H1 (cell line): ENCODE measurements around the gene TTC4. TPM values are rescaled to one million over a fixed set of nuclear protein-coding genes. Genes with fewer than 3 reads are reported as not detected.

Source experiments
- CTCF ChIA-PET: fragments of 300-600 bp; sonication (Branson Sonifier 250); formaldehyde crosslinking; loops from one replicate; lab custom pipeline; 2021; ENCODE audit not compliant: partially characterized antibody; lab: Charles Lee
- POLR2A ChIA-PET: fragments of 300-600 bp; sonication (Branson Sonifier 250); formaldehyde crosslinking; loops from one replicate; lab custom pipeline; 2021; ENCODE audit warnings: inconsistent platforms; ENCODE audit not compliant: partially characterized antibody; lab: Charles Lee
- DNase-seq, 2 experiments: peaks; one replicate each; pipeline versions ENCODE4 v3.0.0 to v3.0.0-alpha.2; 2010 to 2022; ENCODE audit warnings: low spot score in 2 of 2, low read depth in 1 of 2, mixed read lengths in 1 of 2
- FAIRE-seq: peaks from 2 replicates; lab custom pipeline; 2011; peaks lifted over from hg19 to GRCh38; lab: Jason Lieb, UNC
- H2AFZ ChIP-seq: 2 replicates; pipeline ENCODE4 v1.8.1; 2012; ENCODE audit warnings: low read length, inconsistent platforms
- H2AK5ac ChIP-seq: 2 replicates; pipeline ENCODE4 v1.6.1; 2013; ENCODE audit warnings: low read depth, low read length
- H2BK120ac ChIP-seq: replicated peaks from 2 replicates; pipeline ENCODE3; 2013; ENCODE audit warnings: low read depth, low read length, inconsistent platforms
- H2BK12ac ChIP-seq: 2 replicates; pipeline ENCODE4 v1.6.1; 2013; ENCODE audit warnings: low read depth, low read length
- H2BK15ac ChIP-seq: 2 replicates; pipeline ENCODE4 v1.6.1; 2013; ENCODE audit warnings: low read length
- H2BK20ac ChIP-seq: 2 replicates; pipeline ENCODE4 v1.6.1; 2013; ENCODE audit warnings: low read length
- H2BK5ac ChIP-seq: 2 replicates; pipeline ENCODE4 v1.6.1; 2013; ENCODE audit warnings: low read depth, low read length
- H3K14ac ChIP-seq: 2 replicates; pipeline ENCODE4 v1.6.1; 2013; ENCODE audit warnings: inconsistent platforms; ENCODE audit not compliant: insufficient read length
- H3K18ac ChIP-seq: 2 replicates; pipeline ENCODE4 v1.6.1; 2013; ENCODE audit warnings: low read length; ENCODE audit errors: extremely low read depth
- H3K23ac ChIP-seq: 2 replicates; pipeline ENCODE4 v1.6.1; 2013; ENCODE audit warnings: inconsistent platforms; ENCODE audit not compliant: insufficient read length
- H3K23me2 ChIP-seq: 2 replicates; pipeline ENCODE4 v1.6.1; 2013; ENCODE audit warnings: low read depth, low read length
- H3K27ac ChIP-seq: 2 replicates; pipeline ENCODE4 v1.6.1; 2011; ENCODE audit warnings: low read depth, low read length, inconsistent platforms
- H3K27me3 ChIP-seq, 4 experiments: replicated peaks in 1 of 4; 1 replicate in 1 of 4; 2 replicates in 3 of 4; pipeline versions ENCODE4 v1.6.1 to v1.8.1; 2011 to 2013; ENCODE audit warnings: low read length in 3 of 4, mild to moderate bottlenecking in 3 of 4, inconsistent platforms in 2 of 4, mixed read lengths in 2 of 4, moderate library complexity in 1 of 4; ENCODE audit not compliant: control insufficient read depth in 3 of 4, insufficient read depth in 3 of 4; ENCODE audit errors: extremely low read depth in 1 of 4
- H3K36me3 ChIP-seq, 4 experiments: 2 replicates each; pipeline versions ENCODE4 v1.6.1 to v1.8.1; 2011 to 2013; ENCODE audit warnings: mild to moderate bottlenecking in 4 of 4, low read length in 3 of 4, moderate library complexity in 2 of 4, control low read depth in 1 of 4, inconsistent platforms in 1 of 4; ENCODE audit not compliant: insufficient read depth in 4 of 4, control insufficient read depth in 2 of 4
- H3K4ac ChIP-seq: replicated peaks from 2 replicates; pipeline ENCODE3; 2013; ENCODE audit warnings: low read length, low read depth, mixed read lengths, inconsistent platforms; ENCODE audit not compliant: insufficient read length
- H3K4me1 ChIP-seq, 4 experiments: replicated peaks in 1 of 4; 1 replicate in 1 of 4; 2 replicates in 3 of 4; pipeline versions ENCODE4 v1.6.1 to v1.8.1; 2011 to 2013; ENCODE audit warnings: low read length in 3 of 4, inconsistent platforms in 2 of 4, mixed read lengths in 1 of 4; ENCODE audit not compliant: insufficient read depth in 4 of 4, control insufficient read depth in 3 of 4
- H3K4me2 ChIP-seq, 2 experiments: 2 replicates each; pipeline versions ENCODE4 v1.6.1 to v1.8.1; 2011 to 2013; ENCODE audit warnings: low read depth in 2 of 2, low read length in 2 of 2, control low read depth in 1 of 2, inconsistent platforms in 1 of 2, mild to moderate bottlenecking in 1 of 2; ENCODE audit not compliant: insufficient read depth in 1 of 2
- H3K4me3 ChIP-seq, 4 experiments: fragments of 200-600, 300-600 bp in 1 of 4; sonication (generic), shearing (Covaris generic), sonication (Bioruptor Twin) in 1 of 4; 2 replicates each; pipeline versions ENCODE4 v1.5.1 to v1.8.1; 2011 to 2016; ENCODE audit warnings: low read length in 4 of 4, low read depth in 3 of 4, control low read depth in 2 of 4, inconsistent platforms in 2 of 4, mild to moderate bottlenecking in 2 of 4, mixed read lengths in 1 of 4, moderate library complexity in 1 of 4; ENCODE audit not compliant: insufficient read depth in 2 of 4; ENCODE audit errors: extremely low read depth in 1 of 4
- H3K56ac ChIP-seq: replicated peaks from 2 replicates; pipeline ENCODE3; 2013; ENCODE audit warnings: low read depth, mild to moderate bottlenecking, mixed read lengths, low read length, inconsistent platforms; ENCODE audit not compliant: insufficient read length
- H3K79me1 ChIP-seq: 2 replicates; pipeline ENCODE4 v1.6.1; 2013; ENCODE audit warnings: low read depth, low read length, control low read depth
- H3K79me2 ChIP-seq, 2 experiments: 2 replicates each; pipeline versions ENCODE4 v1.6.1 to v1.8.1; 2012 to 2013; ENCODE audit warnings: low read length in 2 of 2, mild to moderate bottlenecking in 2 of 2, inconsistent platforms in 1 of 2; ENCODE audit not compliant: insufficient read depth in 2 of 2, control insufficient read depth in 1 of 2
- H3K9ac ChIP-seq, 4 experiments: replicated peaks in 1 of 4; 1 replicate in 1 of 4; 2 replicates in 3 of 4; pipeline versions ENCODE4 v1.6.1 to v1.8.1; 2011 to 2013; ENCODE audit warnings: low read depth in 3 of 4, low read length in 3 of 4, control low read depth in 2 of 4, mild to moderate bottlenecking in 2 of 4, moderate library complexity in 2 of 4, inconsistent platforms in 1 of 4; ENCODE audit errors: extremely low read depth in 1 of 4
- H3K9me3 ChIP-seq, 2 experiments: 2 replicates each; pipeline versions ENCODE4 v1.6.1 to v1.8.1; 2012 to 2013; ENCODE audit warnings: mild to moderate bottlenecking in 2 of 2, moderate library complexity in 2 of 2, control low read depth in 1 of 2, inconsistent platforms in 1 of 2, low read depth in 1 of 2, low read length in 1 of 2, mixed read lengths in 1 of 2; ENCODE audit not compliant: insufficient read depth in 2 of 2
- H4K20me1 ChIP-seq, 2 experiments: replicated peaks in 1 of 2; 2 replicates each; pipeline versions ENCODE3 to v1.8.1; 2011 to 2013; ENCODE audit warnings: inconsistent platforms in 2 of 2, low read length in 2 of 2, mild to moderate bottlenecking in 1 of 2; ENCODE audit not compliant: insufficient read depth in 2 of 2, control insufficient read depth in 1 of 2
- H4K5ac ChIP-seq: 2 replicates; pipeline ENCODE4 v1.6.1; 2013; ENCODE audit warnings: low read length, low read depth, mixed read lengths, inconsistent platforms; ENCODE audit not compliant: insufficient read length
- H4K8ac ChIP-seq: 2 replicates; pipeline ENCODE4 v1.8.0; 2013; ENCODE audit warnings: mild to moderate bottlenecking, moderate library complexity, low read length, inconsistent platforms; ENCODE audit not compliant: insufficient read depth; ENCODE audit errors: extremely low read depth
- H4K91ac ChIP-seq: replicated peaks from 2 replicates; pipeline ENCODE3; 2013; ENCODE audit warnings: low read length, mixed read lengths, inconsistent platforms; ENCODE audit not compliant: insufficient read length
- ASH2L ChIP-seq: fragments of 200-600, 300-600 bp; sonication (generic); IDR thresholded peaks from one replicate; pipeline ENCODE4 v1.7.1; 2017; ENCODE audit warnings: low read length
- EP300 ChIP-seq, 2 experiments: IDR thresholded peaks; 1 replicate in 1 of 2; 2 replicates in 1 of 2; pipeline ENCODE4 v1.6.1; 2011 to 2012; ENCODE audit warnings: low read depth in 2 of 2, low read length in 2 of 2, mild to moderate bottlenecking in 2 of 2, borderline replicate concordance in 1 of 2, inconsistent platforms in 1 of 2, moderate library complexity in 1 of 2
- FOSL1 ChIP-seq: IDR thresholded peaks from 2 replicates; pipeline ENCODE4 v1.6.1; 2011; ENCODE audit warnings: mild to moderate bottlenecking, low read depth, low read length, moderate library complexity; ENCODE audit not compliant: insufficient read depth
- HDAC2 ChIP-seq, 2 experiments: fragments of 300-600 bp in 1 of 2; sonication (generic) in 1 of 2; IDR thresholded peaks; 2 replicates each; pipeline ENCODE4 v1.6.1; 2011 to 2012; ENCODE audit warnings: low read depth in 2 of 2, low read length in 2 of 2, mild to moderate bottlenecking in 2 of 2, moderate library complexity in 2 of 2, borderline replicate concordance in 1 of 2, inconsistent platforms in 1 of 2
- KDM4A ChIP-seq: IDR thresholded peaks from one replicate; pipeline ENCODE4 v1.7.1; 2012; ENCODE audit warnings: low read depth, mild to moderate bottlenecking, moderate library complexity, low read length, inconsistent platforms; ENCODE audit not compliant: severe bottlenecking
- KDM5A ChIP-seq: fragments of 200-600 bp; IDR thresholded peaks from 2 replicates; pipeline ENCODE4 v1.7.1; 2012; ENCODE audit warnings: mild to moderate bottlenecking, low read length, inconsistent platforms, mixed read lengths
- POLR2AphosphoS5 ChIP-seq: IDR thresholded peaks from 2 replicates; pipeline ENCODE4 v1.6.1; 2011; ENCODE audit warnings: low read depth, low read length
- SAP30 ChIP-seq: fragments of 300-600 bp; sonication (generic); IDR thresholded peaks from 2 replicates; pipeline ENCODE4 v1.7.1; 2012; ENCODE audit warnings: low read length, moderate library complexity, mild to moderate bottlenecking, inconsistent platforms; ENCODE audit not compliant: insufficient read depth, insufficient replicate concordance
- SIX5 ChIP-seq: IDR thresholded peaks from 2 replicates; pipeline ENCODE4 v1.6.1; 2011; ENCODE audit warnings: mild to moderate bottlenecking, low read depth, low read length
- WGBS, 2 experiments: shearing (Covaris generic) in 1 of 2; methylation state at CpG; one replicate each; pipeline versions ENCODE4 v1.1.6 to v1.1.7; 2013 to 2015; ENCODE audit warnings: low lambda C conversion rate in 2 of 2, mixed read lengths in 2 of 2, inconsistent platforms in 1 of 2, low coverage in 1 of 2, missing lambda C conversion rate in 1 of 2; ENCODE audit not compliant: insufficient replicate concordance in 2 of 2, insufficient coverage in 1 of 2, insufficient read length in 1 of 2; ENCODE audit errors: extremely low coverage in 1 of 2, missing lambda C conversion rate in 1 of 2; 5-methylcytosine and 5-hydroxymethylcytosine counted together
- polyA plus RNA-seq, 7 experiments: library from polyadenylated mRNA; depleted of rRNA in 3 of 7; stranded (reverse) in 5 of 7; unstranded in 2 of 7; fragments of >200 nt in 5 of 7; fragments of 200-250 nt in 2 of 7; gene quantifications; 1 replicate in 5 of 7; 2 replicates in 1 of 7; 4 replicates in 1 of 7; pipeline versions ENCODE4 v1.2.1 to v1.2.3, GENCODE V29; 2011 to 2013; ENCODE audit warnings: missing spikeins in 2 of 7, mixed read lengths in 2 of 7
- total RNA-seq: library from RNA; stranded (reverse); fragmentation: NEBNext Ultra II Directional; extraction: Animal tissue kit (Norgen Biotek cat#: 25700); gene quantifications from 2 replicates; pipeline ENCODE4 v1.2.1, GENCODE V29; 2021
- TF ChIP-seq, protein P1 (sequence below), 3 experiments: IDR thresholded peaks; 1 replicate in 2 of 3; 2 replicates in 1 of 3; pipeline versions ENCODE4 v1.5.1 to v1.6.1; 2011; ENCODE audit warnings: low read length in 3 of 3, mild to moderate bottlenecking in 3 of 3, inconsistent platforms in 2 of 3, low read depth in 1 of 3, moderate library complexity in 1 of 3; ENCODE audit not compliant: insufficient read depth in 1 of 3; ENCODE audit errors: control extremely low read depth in 1 of 3

The TTC4 gene
- total and polyA plus RNA-seq, 2 of the 8 experiments (the other 6 are each of a cell fraction or from before 2014, with no cell fraction given) = 21.0 to 25.1 TPM

DNA sequence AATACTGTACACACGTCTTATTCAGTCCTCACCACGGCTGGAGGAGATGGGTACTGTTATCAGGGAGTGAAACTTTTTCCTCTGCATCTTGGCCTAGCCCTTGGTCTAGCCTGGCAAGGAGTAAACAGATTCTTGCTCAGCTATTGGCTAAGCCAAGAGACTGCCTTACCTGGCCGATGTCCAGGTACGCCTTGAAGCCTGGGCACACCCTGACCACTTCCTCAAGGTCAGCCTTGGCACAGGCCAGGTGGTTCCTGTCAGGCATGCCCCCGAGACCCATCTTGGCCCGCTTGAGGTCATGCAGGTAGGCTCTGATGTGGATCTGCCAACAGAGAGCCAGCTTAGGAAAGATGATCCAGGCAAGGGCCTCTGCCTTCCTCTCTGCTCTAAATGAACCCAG, 66.5 kb downstream of the TTC4 start:
- no peak overlapping the region for H3K4me3 ChIP-seq
- H2BK20ac ChIP-seq = no peak overlapping the region
- CTCF ChIA-PET = interaction anchor here (0.7 to 3.0 kb wide), 4 partner anchors 9 to 16 kb away, joined by 4 to 31 read pairs (median 10); no protein-coding TSS in a partner anchor
- H2BK12ac ChIP-seq = no peak overlapping the region
- H3K4me2 ChIP-seq = no peak overlapping the region; a peak in 1 of 4 replicates
- no peak overlapping the region for H3K23ac ChIP-seq
- no peak overlapping the region for H2BK120ac ChIP-seq
- no peak overlapping the region for H3K9ac ChIP-seq
- no peak overlapping the region for H2BK5ac ChIP-seq
- H2BK15ac ChIP-seq = no peak overlapping the region
- no peak overlapping the region for H3K27ac ChIP-seq
- H4K20me1 ChIP-seq = no peaks in the 10 kb centered on the region
- no peaks in the 10 kb centered on the region for H3K36me3 ChIP-seq
- no peak overlapping the region for H3K56ac ChIP-seq
- H3K79me1 ChIP-seq = peaks cover 2% of the 10 kb centered on the region; the same call in 1 of the 2 replicates
- H4K8ac ChIP-seq = no peak overlapping the region
- no peak overlapping the region for H2AFZ ChIP-seq
- no peak overlapping the region for H3K14ac ChIP-seq
- H3K4me1 ChIP-seq = no peaks in the 10 kb centered on the region; a peak in 1 of 7 replicates
- FAIRE-seq (no peak), DNase-seq (no peak)
- no peak overlapping the region for H2AK5ac ChIP-seq
- H3K79me2 ChIP-seq = no peaks in the 10 kb centered on the region
- WGBS, 2 experiments = 89% methylated on average over 6 of the region's 6 CpGs; no CpG with 5 or more reads in 1 of the 2 experiments
- H3K23me2 ChIP-seq = peaks cover 5% of the 10 kb centered on the region; the same call in 1 of the 2 replicates
- peaks cover 15 to 26% (median 25%) of the 10 kb centered on the region in 4 experiments; a peak in 6 of 7 replicates for H3K27me3 ChIP-seq
- H4K5ac ChIP-seq = no peak overlapping the region
- H4K91ac ChIP-seq = no peak overlapping the region
- H3K4ac ChIP-seq = no peak overlapping the region
- POLR2A ChIA-PET = interaction anchor here (0.9 kb wide), 1 partner anchor 12 kb away, joined by 4 read pairs; no protein-coding TSS in a partner anchor
- no peak overlapping the region for H3K18ac ChIP-seq
- no peaks in the 10 kb centered on the region for H3K9me3 ChIP-seq
- no peak for TF ChIP-seq SIX5
- no peak for TF ChIP-seq KDM4A
- TF ChIP-seq HDAC2 (IDR thresholded peaks at IDR 0.05; ENCODE audit: borderline replicate concordance in 1 of 2, low read depth in 2 of 2, low read length in 2 of 2) = no peak
- TF ChIP-seq SAP30 = no peak
- no peak for TF ChIP-seq POLR2AphosphoS5
- no peak for TF ChIP-seq EP300 (IDR thresholded peaks at IDR 0.05; ENCODE audit: borderline replicate concordance in 1 of 2, low read depth in 2 of 2, low read length in 2 of 2)
- no peak for TF ChIP-seq ASH2L
- TF ChIP-seq FOSL1 = no peak
- TF ChIP-seq KDM5A = no peak
- TF ChIP-seq, protein P1, sequence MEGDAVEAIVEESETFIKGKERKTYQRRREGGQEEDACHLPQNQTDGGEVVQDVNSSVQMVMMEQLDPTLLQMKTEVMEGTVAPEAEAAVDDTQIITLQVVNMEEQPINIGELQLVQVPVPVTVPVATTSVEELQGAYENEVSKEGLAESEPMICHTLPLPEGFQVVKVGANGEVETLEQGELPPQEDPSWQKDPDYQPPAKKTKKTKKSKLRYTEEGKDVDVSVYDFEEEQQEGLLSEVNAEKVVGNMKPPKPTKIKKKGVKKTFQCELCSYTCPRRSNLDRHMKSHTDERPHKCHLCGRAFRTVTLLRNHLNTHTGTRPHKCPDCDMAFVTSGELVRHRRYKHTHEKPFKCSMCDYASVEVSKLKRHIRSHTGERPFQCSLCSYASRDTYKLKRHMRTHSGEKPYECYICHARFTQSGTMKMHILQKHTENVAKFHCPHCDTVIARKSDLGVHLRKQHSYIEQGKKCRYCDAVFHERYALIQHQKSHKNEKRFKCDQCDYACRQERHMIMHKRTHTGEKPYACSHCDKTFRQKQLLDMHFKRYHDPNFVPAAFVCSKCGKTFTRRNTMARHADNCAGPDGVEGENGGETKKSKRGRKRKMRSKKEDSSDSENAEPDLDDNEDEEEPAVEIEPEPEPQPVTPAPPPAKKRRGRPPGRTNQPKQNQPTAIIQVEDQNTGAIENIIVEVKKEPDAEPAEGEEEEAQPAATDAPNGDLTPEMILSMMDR (IDR thresholded peaks at IDR 0.05; ENCODE audit: control extremely low read depth in 1 of 3, insufficient read depth in 1 of 3, low read depth in 1 of 3, low read length in 3 of 3) = no peak
